Trophoblast cell (in vitro differentiated cells and primary cell): ENCODE measurements around the gene FANCB.

Source experiments
- DNase-seq, 2 donors: peaks; one replicate each; pipeline ENCODE4 v3.0.0-alpha.2; 2016
- H2AFZ ChIP-seq: 2 replicates; pipeline ENCODE4 v1.6.1; 2013; ENCODE audit warnings: low read length, moderate library complexity, mild to moderate bottlenecking; ENCODE audit not compliant: insufficient read depth, poor library complexity
- H2AK5ac ChIP-seq: 2 replicates; pipeline ENCODE4 v1.6.1; 2013; ENCODE audit warnings: mild to moderate bottlenecking, low read length
- H2BK120ac ChIP-seq: 2 replicates; pipeline ENCODE4 v1.6.1; 2013; ENCODE audit warnings: low read length, mild to moderate bottlenecking, moderate library complexity; ENCODE audit not compliant: insufficient read depth, poor library complexity
- H2BK12ac ChIP-seq: 2 replicates; pipeline ENCODE4 v1.6.1; 2013; ENCODE audit warnings: mild to moderate bottlenecking, low read length, moderate library complexity
- H2BK5ac ChIP-seq: 2 replicates; pipeline ENCODE4 v1.6.1; 2013; ENCODE audit warnings: low read length, low read depth, moderate library complexity, mild to moderate bottlenecking; ENCODE audit not compliant: poor library complexity
- H3K14ac ChIP-seq: 2 replicates; pipeline ENCODE4 v1.6.1; 2013; ENCODE audit warnings: mild to moderate bottlenecking, low read length
- H3K18ac ChIP-seq: 2 replicates; pipeline ENCODE4 v1.6.1; 2013; ENCODE audit warnings: mild to moderate bottlenecking, low read length
- H3K23ac ChIP-seq: 2 replicates; pipeline ENCODE4 v1.6.1; 2013; ENCODE audit warnings: low read length
- H3K27ac ChIP-seq: 2 replicates; pipeline ENCODE4 v1.5.1; 2013; ENCODE audit warnings: low read depth, mild to moderate bottlenecking, inconsistent platforms, low read length, moderate library complexity
- H3K27me3 ChIP-seq: 2 replicates; pipeline ENCODE4 v1.6.1; 2013; ENCODE audit warnings: inconsistent platforms, mild to moderate bottlenecking, low read length, moderate library complexity; ENCODE audit not compliant: insufficient read depth
- H3K36me3 ChIP-seq, 2 experiments: 1 replicate in 1 of 2; 2 replicates in 1 of 2; pipeline ENCODE4 v1.6.1; 2013; ENCODE audit warnings: low read length in 2 of 2, mild to moderate bottlenecking in 2 of 2, moderate library complexity in 1 of 2; ENCODE audit not compliant: insufficient read depth in 2 of 2, control insufficient read depth in 1 of 2
- H3K4ac ChIP-seq: 2 replicates; pipeline ENCODE4 v1.6.1; 2013; ENCODE audit warnings: low read depth, mild to moderate bottlenecking, low read length, moderate library complexity
- H3K4me1 ChIP-seq, 2 experiments: 1 replicate in 1 of 2; 2 replicates in 1 of 2; pipeline ENCODE4 v1.6.1; 2013; ENCODE audit warnings: low read length in 2 of 2, mild to moderate bottlenecking in 2 of 2, moderate library complexity in 1 of 2; ENCODE audit not compliant: insufficient read depth in 2 of 2, control insufficient read depth in 1 of 2
- H3K4me2 ChIP-seq: 2 replicates; pipeline ENCODE4 v1.6.1; 2013; ENCODE audit warnings: inconsistent platforms, mild to moderate bottlenecking, low read length, moderate library complexity
- H3K4me3 ChIP-seq: 2 replicates; pipeline ENCODE4 v1.5.1; 2013; ENCODE audit warnings: mild to moderate bottlenecking, low read depth, low read length, inconsistent platforms
- H3K79me1 ChIP-seq: one replicate; pipeline ENCODE4 v1.6.1; 2013; ENCODE audit warnings: low read length
- H3K79me2 ChIP-seq: 2 replicates; pipeline ENCODE4 v1.6.1; 2013; ENCODE audit warnings: low read length, mild to moderate bottlenecking; ENCODE audit not compliant: control insufficient read depth, insufficient read depth, poor library complexity
- H3K9ac ChIP-seq: 2 replicates; pipeline ENCODE4 v1.6.1; 2013; ENCODE audit warnings: mild to moderate bottlenecking, low read length
- H3K9me3 ChIP-seq: 2 replicates; pipeline ENCODE4 v1.6.1; 2013; ENCODE audit warnings: low read depth, mild to moderate bottlenecking, control low read depth, inconsistent platforms, low read length; ENCODE audit not compliant: insufficient read depth
- H4K12ac ChIP-seq: 2 replicates; pipeline ENCODE4 v1.6.1; 2013; ENCODE audit warnings: low read depth, mild to moderate bottlenecking, low read length, moderate library complexity
- H4K8ac ChIP-seq: 2 replicates; pipeline ENCODE4 v1.6.1; 2013; ENCODE audit warnings: low read depth, mild to moderate bottlenecking, low read length, moderate library complexity
- H4K91ac ChIP-seq: one replicate; pipeline ENCODE4 v1.6.1; 2013; ENCODE audit warnings: low read depth, mild to moderate bottlenecking, low read length, moderate library complexity
- WGBS: extraction: QIAGEN DNeasy Blood & Tissue Kit; methylation state at CpG from one replicate; pipeline ENCODE4 v1.1.7; 2013; ENCODE audit warnings: missing lambda C conversion rate; ENCODE audit not compliant: insufficient read length, insufficient coverage; ENCODE audit errors: extremely low coverage; 5-methylcytosine and 5-hydroxymethylcytosine counted together

FANCB gene

GRCh38 chrX:14902537-14902936 is 29.7 kb upstream of the FANCB start:
- Histone ChIP-seq H3K18ac (no peak overlapping the region), H3K4me3 (no peak overlapping the region), H2BK5ac (no peak overlapping the region), H3K9me3 (no peaks in the 10 kb centered on the region), H3K4ac (no peak overlapping the region), H3K79me1 (no peaks in the 10 kb centered on the region), H3K36me3 (peaks cover 1 to 4% of the 10 kb centered on the region in 2 experiments), H4K91ac (no peak overlapping the region), H2AK5ac (no peak overlapping the region), H3K79me2 (no peaks in the 10 kb centered on the region), H3K27me3 (no peaks in the 10 kb centered on the region), H3K9ac (no peak overlapping the region), H3K14ac (no peak overlapping the region), H3K4me2 (no peak overlapping the region), H4K8ac (no peak overlapping the region), H3K27ac (no peak overlapping the region), H3K23ac (no peak overlapping the region), H2BK12ac (no peak overlapping the region), H4K12ac (no peak overlapping the region), H2BK120ac (no peak overlapping the region), H2AFZ (no peak overlapping the region), H3K4me1 (no peaks in the 10 kb centered on the region)
- DNase-seq = no peak

DNA sequence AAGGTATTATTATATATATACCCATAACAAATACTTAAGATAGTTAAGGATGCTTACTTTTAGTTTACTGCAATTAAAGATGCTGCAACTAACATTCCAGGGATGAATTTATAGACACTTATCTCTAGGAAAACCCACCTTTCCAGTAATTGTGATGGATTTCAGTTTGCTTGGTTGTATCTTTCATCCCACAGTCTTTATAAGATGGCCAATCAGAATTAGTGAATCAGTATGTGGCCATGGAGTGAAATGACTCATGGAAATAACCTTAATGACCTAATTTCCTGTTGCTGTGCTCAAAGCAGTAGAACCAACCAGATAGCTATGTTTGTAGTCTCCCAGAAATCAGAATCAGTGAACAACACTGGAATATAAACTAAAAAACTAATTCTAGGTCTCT is 26.7 kb upstream of the FANCB start:
- H3K9ac ChIP-seq = no peak overlapping the region
- H3K4ac ChIP-seq = no peak overlapping the region
- H3K36me3 ChIP-seq = peaks cover 1 to 2% of the 10 kb centered on the region in 2 experiments
- H3K4me3 ChIP-seq = no peak overlapping the region
- no peak overlapping the region for H3K14ac ChIP-seq
- no peaks in the 10 kb centered on the region for H3K79me2 ChIP-seq
- no peaks in the 10 kb centered on the region for H3K9me3 ChIP-seq
- no peak overlapping the region for H3K23ac ChIP-seq
- no peak overlapping the region for H2AFZ ChIP-seq
- H3K18ac ChIP-seq = no peak overlapping the region
- peak in 1 of 2 donors; percentile 13 for DNase-seq
- no peak overlapping the region for H4K8ac ChIP-seq
- H3K27me3 ChIP-seq = no peaks in the 10 kb centered on the region
- no peak overlapping the region for H2BK5ac ChIP-seq
- H3K27ac ChIP-seq = no peak overlapping the region
- H3K4me1 ChIP-seq = no peaks in the 10 kb centered on the region
- no peak overlapping the region for H2AK5ac ChIP-seq
- no peak overlapping the region for H4K12ac ChIP-seq
- H2BK120ac ChIP-seq = no peak overlapping the region
- H3K79me1 ChIP-seq = no peaks in the 10 kb centered on the region
- H4K91ac ChIP-seq = no peak overlapping the region
- no peak overlapping the region for H3K4me2 ChIP-seq
- no peak overlapping the region for H2BK12ac ChIP-seq

DNA sequence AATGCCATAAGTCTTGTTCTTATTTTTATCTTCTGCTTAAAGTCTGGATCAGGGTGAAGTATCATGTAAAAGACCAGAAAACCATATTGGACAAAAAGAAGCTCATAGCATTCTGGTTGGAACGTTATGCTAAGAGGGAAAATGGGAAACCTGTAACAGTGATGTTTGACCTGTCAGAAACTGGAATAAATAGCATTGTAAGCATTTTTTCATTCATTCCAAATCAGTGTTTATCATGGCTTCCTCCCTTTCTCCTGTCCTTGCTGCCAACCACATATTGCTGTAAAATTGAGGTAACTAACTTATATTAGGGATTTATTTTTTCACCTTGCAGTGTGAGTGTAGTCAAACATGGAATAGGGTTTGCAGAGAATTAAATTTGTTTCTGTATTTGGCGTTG is 24.2 kb upstream of the FANCB start:
- Histone ChIP-seq H2BK12ac (no peak overlapping the region), H3K4me2 (no peak overlapping the region), H3K9ac (no peak overlapping the region), H2AK5ac (no peak overlapping the region), H3K18ac (no peak overlapping the region), H3K23ac (no peak overlapping the region), H3K79me2 (no peaks in the 10 kb centered on the region), H4K91ac (no peak overlapping the region), H3K4me3 (no peak overlapping the region), H3K14ac (no peak overlapping the region), H3K79me1 (no peaks in the 10 kb centered on the region), H3K27ac (no peak overlapping the region), H2AFZ (no peak overlapping the region), H3K4ac (no peak overlapping the region), H2BK120ac (no peak overlapping the region), H4K8ac (no peak overlapping the region), H3K36me3 (no peaks in the 10 kb centered on the region), H4K12ac (no peak overlapping the region), H3K9me3 (no peaks in the 10 kb centered on the region), H2BK5ac (no peak overlapping the region), H3K4me1 (no peaks in the 10 kb centered on the region), H3K27me3 (no peaks in the 10 kb centered on the region)
- no peak for DNase-seq
- no CpG with 5 or more reads among the region's 2 CpGs for WGBS

DNA sequence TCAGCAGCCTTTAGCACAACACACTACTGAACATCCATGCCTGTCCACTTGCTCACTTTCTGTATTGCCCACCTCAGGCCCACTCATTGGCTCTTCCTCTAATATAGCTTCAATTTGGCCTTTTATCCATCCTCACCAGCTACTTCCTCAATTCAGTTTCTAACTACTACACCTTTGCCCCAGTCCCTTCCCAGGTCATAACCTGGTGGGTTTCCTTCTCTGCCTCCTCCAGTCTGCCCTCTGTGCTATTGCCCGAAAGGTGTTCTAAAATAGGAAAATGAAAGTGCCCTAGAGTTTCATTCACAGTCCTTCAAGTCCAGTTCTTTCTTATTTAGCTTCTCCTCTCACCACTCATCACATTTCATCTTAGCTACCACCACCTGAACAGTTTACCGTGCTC is 23.4 kb upstream of the FANCB start:
- Histone ChIP-seq H4K91ac (no peak overlapping the region), H3K4me1 (no peaks in the 10 kb centered on the region), H3K14ac (no peak overlapping the region), H4K8ac (no peak overlapping the region), H2BK12ac (no peak overlapping the region), H4K12ac (no peak overlapping the region), H2BK120ac (no peak overlapping the region), H2AFZ (no peak overlapping the region), H3K18ac (no peak overlapping the region), H3K4ac (no peak overlapping the region), H3K27me3 (no peaks in the 10 kb centered on the region), H3K79me1 (no peaks in the 10 kb centered on the region), H2BK5ac (no peak overlapping the region), H2AK5ac (no peak overlapping the region), H3K79me2 (no peaks in the 10 kb centered on the region), H3K4me3 (no peak overlapping the region), H3K23ac (no peak overlapping the region), H3K4me2 (no peak overlapping the region), H3K27ac (no peak overlapping the region), H3K9ac (no peak overlapping the region), H3K9me3 (no peaks in the 10 kb centered on the region), H3K36me3 (no peaks in the 10 kb centered on the region)
- DNase-seq = no peak
- WGBS = no CpG with 5 or more reads among the region's 2 CpGs

DNA sequence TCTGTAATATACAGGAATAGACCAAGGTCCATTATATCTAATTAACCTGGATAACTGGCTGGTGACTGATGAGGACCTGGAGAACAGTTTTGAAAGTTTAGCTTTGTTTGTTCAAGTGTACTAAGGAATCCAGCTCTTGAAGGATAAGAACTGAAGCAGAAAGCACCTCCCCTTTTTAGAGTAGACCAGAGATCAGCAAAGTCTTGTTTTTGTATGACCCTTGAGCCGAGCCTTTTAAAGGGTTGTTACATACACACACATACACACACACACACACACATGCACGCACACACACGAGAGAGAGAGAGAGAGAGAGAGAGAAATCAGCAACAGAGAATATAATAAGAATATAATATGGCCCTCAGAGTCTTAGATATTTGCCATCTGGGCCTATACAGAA is 13.4 kb upstream of the FANCB start:
- no peak overlapping the region for H3K27ac ChIP-seq
- no peak overlapping the region for H4K91ac ChIP-seq
- no peaks in the 10 kb centered on the region for H3K27me3 ChIP-seq
- H3K4me2 ChIP-seq = no peak overlapping the region
- no CpG with 5 or more reads among the region's 3 CpGs for WGBS
- H3K4ac ChIP-seq = no peak overlapping the region
- H2BK12ac ChIP-seq = no peak overlapping the region
- no peaks in the 10 kb centered on the region for H3K9me3 ChIP-seq
- H3K9ac ChIP-seq = no peak overlapping the region
- H3K14ac ChIP-seq = no peak overlapping the region
- H3K18ac ChIP-seq = no peak overlapping the region
- no peaks in the 10 kb centered on the region for H3K79me1 ChIP-seq
- no peak for DNase-seq
- H4K12ac ChIP-seq = no peak overlapping the region
- no peak overlapping the region for H3K23ac ChIP-seq
- H3K79me2 ChIP-seq = no peaks in the 10 kb centered on the region
- no peaks in the 10 kb centered on the region for H3K4me1 ChIP-seq
- H2AK5ac ChIP-seq = no peak overlapping the region
- no peak overlapping the region for H2AFZ ChIP-seq
- no peak overlapping the region for H4K8ac ChIP-seq
- H3K4me3 ChIP-seq = no peak overlapping the region
- no peaks in the 10 kb centered on the region for H3K36me3 ChIP-seq
- no peak overlapping the region for H2BK5ac ChIP-seq
- H2BK120ac ChIP-seq = no peak overlapping the region
